C4-2B (cell line): ENCODE results near the gene SLC44A1.

ENCODE experiments used
- CTCF ChIP-seq: fragments of 450-650 bp; conservative IDR thresholded peaks from 2 replicates; pipeline ENCODE4 v1.5.1; 2017; ENCODE audit warnings: mild to moderate bottlenecking
- ZFX ChIP-seq: fragments of 450-650 bp; IDR thresholded peaks from 2 replicates; pipeline ENCODE4 v1.6.1; 2017

- TF ChIP-seq CTCF (no peak), ZFX (no peak)
These were observed 46.4 kb upstream of the SLC44A1 start for GRCh38 chr9:105198023-105198422.
